Suppressor macrophage treated with lipopolysaccharide for 4 hours (primary cell): ENCODE measurements around the gene RAB15.

Source experiments
- DNase-seq: peaks from one replicate; pipeline ENCODE4 v3.0.0-alpha.2; 2020

RAB15 gene

DNA sequence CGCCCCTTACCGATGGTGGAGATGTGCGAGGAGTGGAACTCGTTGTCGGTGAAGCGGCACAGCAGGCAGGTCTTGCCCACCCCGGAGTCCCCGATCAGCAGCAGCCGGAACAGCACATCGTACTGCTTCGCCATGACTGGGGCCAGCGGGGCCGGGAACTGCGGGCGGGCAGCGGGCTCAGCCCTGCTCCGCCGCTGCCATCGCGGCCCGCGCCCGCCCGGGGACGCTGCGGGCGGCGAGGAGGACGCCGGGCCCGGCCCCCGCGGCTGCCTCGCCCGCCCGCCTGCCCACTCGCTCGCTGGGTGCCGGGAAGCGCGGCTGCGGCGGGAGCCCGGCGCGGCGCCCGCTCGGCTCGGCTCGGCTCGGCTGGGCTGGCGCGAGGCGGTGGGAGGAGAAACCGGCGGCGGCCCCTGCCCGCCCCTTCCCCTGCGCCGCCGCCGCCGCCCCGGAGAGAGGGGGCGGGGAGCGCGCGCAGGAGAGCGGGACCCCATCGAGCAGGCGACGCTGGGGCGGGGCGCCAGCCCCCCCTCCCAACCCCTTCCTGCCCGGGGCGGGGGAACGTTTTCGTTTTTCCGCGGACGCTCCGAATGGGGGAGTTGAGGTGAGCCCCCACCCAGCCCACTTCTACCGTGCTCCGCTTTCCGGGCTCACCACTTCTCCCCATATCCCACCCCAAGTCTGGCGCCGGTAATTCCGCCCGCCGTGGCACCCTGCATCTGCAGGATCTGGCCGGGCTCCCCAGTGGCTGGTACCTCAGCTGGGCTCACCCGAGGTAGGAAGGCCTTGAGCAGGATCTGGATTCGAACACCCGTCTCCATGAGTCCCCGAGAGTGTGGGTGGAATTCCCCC, at the start of gene RAB15:
RAB15 (minus strand) TSS at position 394 of the 849 bp plus-strand sequence; CDS start at position 134, 260 bp downstream.
- peak; percentile 47 for DNase-seq

DNA sequence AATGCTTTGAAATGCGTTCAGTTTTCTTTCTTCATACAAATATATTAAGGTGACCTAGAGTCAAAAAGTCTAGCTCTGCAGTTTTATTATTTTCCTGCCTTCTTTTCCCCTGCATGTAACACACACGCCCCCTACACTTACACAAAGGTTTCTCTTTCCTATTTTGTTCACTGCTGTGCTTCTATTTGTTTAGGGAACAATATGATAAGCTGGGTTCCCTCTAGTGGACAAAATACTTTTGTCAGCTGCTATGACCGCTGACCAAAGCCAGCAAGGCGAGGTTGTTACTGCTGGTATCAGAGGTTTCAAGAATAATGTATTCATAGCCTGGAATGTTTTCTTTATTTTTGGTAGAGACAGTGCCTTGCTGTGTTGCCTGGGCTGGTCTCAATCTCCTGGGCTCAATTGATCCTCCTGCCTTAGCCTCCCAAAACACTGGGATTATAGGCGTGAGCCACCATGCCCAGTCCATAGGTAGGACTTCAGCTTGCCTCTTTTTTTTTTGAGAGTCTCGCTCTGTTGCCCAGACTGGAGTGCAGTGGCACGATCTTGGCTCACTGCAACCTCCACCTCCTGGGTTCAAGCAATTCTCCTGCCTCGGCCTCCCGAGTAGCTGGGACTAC, 47.9 kb upstream of the RAB15 start:
- DNase-seq = peak; percentile 75

DNA sequence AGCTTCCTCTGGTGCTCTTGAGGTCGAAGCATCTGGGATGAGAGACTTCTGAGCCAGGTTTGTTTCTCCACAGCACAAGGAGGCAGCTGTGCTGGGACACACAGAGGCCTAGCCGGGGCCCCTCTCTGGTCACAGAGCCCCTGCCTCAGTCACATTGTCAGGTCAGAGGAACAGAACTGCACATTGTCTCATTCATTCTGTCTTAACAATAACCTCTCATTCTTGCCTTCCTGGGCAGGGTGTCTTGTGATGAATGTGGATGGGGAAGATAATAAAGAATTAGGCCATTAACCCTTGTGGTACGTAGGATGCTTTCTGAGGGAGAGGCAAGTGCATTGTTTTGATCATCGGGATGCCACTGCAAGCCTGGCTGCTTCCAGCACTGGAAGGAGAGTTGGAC, 44.3 kb upstream of the RAB15 start:
- DNase-seq = no peak

DNA sequence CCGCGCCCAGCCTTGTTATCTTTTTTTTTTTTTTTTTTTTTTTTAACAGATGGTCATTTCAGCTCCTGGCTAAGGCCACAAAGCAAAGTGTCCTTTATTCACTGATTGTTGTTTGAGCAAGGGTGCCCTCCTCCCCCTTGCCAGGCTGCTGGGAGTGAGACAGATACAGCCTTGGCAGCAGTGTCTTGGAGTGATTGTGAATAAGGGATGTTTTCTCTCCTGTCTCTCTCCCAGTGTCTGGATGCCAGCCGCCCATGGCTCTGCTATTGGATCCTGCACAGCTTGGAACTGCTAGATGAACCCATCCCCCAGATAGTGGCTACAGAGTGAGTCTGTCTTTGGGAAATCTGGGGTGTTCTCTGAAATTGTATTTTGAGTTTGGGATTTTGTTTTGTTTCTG, 43.3 kb upstream of the RAB15 start:
- DNase-seq = no peak

DNA sequence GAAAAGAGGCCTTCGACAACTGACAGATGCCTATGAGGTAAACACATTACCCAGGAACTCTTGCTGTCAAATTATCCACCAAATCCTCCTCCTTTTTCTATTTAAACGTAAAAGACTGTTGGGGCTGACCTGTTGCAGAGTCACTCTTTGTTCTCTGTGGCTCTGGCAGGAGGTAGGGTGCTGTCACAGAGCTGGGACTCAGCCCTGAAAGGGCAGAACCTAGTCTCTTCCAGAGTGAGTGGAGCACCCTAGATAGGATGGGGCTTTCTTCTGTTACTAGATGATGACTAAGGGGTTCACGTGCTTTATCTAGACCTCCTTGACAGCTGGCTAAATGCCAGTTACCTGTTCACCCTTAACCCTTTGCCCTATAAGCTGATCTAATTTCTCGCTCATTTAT, 40.2 kb upstream of the RAB15 start:
- no peak for DNase-seq

DNA sequence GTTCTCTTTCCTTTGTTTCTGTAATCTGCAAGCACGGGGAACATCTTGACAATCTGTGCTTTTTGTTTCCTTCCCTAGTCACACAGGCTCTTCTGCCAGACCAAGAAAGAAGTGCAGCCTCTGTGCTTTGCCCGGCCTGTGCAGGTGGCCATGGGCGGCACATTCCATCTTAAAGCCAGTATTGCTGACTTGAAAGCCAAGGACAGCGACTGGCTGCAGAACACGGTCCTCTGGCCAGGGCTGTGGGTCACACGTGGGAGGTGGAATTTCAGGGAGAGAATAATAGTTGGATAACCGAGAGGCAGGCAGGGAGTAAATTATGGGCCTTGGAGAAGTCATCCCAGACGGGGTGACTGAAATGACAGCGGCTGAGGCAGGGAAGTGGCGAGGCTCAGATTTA, 39.4 kb upstream of the RAB15 start:
- DNase-seq = no peak

DNA sequence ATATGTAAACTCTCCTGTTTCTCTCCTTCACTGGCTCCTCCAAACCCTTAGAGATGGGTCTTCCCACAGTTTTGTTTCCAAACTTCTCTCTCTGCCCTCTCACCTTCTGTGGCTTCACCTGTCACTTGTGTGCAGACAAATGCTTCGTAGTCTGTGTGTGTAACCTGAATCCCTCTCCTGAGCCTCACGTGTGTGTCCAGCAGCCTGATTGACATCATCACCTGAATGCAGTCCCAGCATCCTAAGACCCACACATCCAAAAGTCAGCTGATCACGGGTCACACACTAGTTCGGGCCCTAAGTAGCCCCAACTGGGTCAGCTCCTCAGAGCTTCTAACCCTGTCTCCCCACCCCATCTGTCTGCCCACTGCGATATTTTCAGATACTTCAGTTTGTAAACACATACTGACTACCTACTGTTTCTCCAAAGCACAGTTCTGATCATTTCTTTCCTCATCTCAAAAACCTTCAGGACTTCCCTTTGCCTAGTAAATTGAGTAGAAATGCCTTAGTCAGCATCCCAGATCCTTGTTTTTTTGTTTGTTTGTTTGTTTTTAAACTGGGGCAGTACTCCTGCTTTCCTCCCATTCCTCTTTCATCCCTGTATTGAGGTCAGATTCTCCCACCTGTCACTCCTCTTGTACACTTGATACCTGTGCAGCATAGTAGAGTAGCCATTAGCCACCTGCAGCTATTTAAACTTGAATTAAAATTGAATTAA, 38.2 kb upstream of the RAB15 start:
- no peak for DNase-seq

DNA sequence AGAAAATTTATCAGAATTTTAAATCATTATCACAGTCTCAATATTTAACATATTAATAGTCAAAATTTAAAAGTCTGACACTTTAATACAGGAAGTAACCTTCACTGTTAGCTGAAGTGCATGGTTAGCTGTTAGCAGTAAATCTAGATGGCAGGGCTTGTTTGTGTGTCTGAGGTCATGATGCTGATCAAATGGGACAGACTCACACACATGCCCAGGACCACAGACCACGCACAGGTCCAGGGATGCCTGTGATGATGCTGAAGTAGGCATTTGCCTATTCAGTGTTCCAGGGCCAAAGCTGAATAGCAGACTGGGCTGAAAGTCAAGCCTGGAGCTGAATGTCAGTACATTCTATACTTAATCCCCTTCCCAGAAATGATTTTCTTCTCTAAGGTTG, 35.1 kb upstream of the RAB15 start:
- DNase-seq = no peak

DNA sequence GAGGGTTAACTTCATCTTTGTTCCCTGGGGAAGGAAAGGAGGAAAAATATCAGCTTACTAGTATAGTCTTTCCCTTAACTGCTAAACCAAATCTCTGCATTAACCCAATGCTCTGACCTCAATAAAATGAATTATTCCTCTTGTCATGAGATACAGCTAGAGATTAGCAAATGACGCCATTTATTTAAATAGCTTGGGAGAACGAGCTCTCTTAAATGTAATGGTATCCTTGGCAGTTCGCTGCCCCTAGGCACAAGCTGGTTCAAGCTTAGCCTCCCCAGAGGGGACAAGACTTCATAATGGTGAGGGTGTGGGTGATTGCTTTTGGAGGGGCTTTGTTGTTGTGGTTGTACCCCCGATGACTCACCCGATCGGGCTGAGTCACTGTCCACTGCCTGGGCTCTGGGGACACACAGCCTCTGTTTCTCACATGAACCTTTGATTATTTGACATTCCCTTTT, 34.2 kb upstream of the RAB15 start:
- no peak for DNase-seq

DNA sequence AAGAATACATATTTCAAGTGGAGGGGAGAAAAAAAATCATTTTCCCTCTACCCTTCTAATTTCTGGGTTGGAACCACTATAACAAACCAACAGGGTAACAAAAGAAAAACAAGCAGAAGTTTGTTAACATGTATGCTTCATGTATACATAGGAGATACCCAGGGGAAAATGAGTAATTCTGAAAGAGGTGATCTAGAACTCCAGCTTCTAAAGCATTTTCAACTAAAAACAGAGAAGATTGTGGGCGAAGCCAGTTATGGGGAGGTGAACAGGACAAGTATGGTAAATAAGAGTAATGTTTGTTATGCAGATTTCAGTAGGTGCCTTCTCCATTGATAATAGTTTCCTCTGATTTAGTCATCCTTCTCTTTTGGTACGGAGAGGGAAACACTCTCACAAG, 31.3 kb upstream of the RAB15 start:
- no peak for DNase-seq

DNA sequence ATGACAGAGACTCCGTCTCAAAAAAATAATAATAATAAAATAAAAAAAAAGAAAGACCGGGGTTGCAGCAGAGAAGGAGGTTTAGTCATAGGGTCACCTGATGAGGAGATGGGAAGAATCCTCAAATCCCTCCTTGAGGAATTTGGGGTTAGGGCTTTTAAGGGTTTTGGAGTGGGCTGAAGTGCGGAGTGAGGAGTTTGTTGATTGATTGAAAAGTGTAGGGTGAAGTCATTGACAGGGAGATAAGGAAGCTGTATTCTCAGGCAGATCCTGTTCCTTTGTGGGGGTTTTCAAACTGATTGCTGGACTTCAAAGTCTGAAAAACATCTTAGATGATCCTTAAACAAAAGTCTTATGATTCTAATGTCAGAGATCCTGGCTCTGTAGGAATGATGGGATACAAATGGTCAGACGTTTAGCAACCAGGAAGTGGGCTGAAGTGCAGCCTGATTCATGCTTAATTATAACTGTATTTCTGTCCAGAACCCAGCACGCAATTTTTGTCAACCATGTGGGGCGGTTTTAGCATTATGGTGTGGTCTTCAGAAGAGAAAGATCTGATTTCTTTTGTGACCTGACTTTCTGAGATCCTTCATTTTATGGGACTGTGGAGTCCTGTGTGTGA, 30.6 kb upstream of the RAB15 start:
- peak; percentile 25 for DNase-seq

DNA sequence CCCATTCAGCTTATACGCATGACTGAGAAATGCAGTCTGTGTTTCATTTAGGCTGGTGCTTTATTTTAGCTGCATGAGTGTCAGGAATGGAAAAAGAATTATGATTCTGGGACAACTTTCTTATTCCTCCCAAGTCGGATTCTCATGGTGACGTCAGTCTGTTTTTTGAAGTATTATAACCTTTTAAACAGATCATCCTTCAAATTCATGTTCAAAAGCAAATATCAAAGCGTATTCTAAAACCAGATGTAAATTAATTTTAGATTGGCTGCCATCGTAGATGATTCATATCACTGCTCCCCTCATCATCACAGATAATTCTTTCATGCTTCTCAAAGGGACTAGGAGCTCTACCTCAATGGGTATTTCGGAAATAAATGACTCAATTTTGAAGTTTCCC, 29.6 kb upstream of the RAB15 start:
- no peak for DNase-seq

DNA sequence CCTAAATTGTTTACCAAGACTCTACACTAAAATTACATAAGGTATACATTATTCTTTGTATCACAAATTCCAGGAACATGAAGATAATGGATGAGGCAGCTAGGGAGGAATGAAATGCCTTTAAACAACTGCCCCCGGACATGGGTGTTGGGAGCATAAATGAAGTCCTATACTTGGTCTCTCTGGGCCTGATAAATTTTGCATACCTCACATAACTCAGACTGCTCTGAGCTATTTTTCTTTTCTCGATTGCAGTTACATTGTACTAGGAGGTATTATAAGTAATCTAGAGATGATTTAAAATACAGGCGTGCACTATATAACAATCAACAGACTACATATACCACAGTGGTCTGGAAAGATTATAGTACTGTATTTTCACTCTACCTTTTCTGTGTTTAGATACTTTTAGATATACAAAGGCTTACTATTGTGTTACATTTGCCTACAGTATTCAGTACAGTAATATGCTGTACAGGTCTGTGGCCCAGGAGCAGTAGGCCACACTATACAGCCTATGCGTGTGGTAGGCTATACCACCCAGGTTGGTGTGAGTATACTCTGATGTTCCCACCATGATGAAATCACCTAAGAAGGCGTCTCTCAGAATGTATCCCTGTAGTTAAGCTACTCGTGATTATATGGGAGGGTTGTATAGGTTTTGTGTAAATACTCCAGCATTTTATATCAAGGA, 28.9 kb upstream of the RAB15 start:
- DNase-seq = no peak

DNA sequence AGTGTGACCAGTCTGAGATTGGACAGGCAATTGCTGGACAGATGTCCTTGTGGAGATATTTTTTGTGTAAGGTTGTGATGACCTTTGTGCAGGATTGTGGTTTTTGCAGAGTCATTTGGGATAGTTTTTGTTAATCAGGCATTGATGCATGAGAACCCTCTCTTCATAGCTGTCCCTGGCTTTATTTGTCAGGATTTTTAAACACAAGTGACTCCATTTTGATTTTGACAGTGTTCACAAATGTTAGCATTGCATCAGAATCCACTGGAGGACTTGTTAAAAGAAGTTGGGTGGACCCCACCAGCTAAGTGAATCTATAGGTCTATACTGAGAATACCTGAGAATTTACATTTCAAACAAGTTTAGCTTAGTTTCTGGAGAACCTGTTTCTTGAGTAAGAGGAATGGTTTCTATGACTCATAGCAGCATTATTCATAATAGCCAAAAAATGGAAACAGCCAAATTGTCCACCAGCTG, 26.4 kb upstream of the RAB15 start:
- no peak for DNase-seq

DNA sequence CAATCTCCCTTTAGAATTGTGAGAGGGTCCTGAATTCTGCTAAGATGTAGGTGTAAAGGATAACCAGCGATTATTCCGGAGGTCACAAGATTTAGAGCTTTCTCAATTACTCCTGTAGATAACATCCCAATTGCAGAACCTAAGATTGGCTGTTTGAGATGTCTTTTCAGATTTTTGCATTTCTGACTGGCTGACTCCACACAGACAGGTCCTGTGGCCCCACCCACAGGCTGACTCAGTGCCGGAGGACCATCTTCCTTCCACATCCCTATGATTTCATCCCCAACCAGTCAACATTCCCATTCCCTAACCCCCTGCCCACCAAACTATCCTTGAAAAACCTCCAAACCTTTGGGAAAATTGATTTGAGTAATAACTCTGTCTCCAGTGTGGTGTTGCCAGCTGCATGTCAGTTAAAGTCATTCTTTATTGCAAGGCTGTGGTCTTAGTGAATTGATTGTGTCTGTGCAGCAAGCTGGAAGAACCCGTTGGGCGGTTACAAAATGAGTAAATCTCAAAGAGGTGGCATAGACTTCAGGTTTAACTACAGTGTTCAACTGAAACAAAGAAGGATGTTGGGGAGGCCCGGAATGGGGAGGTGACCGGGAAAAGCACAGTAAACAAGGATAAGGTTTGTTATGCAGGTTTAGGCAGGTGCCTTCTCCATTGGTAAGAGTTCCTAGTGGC, 25.1 kb upstream of the RAB15 start:
- DNase-seq = no peak

DNA sequence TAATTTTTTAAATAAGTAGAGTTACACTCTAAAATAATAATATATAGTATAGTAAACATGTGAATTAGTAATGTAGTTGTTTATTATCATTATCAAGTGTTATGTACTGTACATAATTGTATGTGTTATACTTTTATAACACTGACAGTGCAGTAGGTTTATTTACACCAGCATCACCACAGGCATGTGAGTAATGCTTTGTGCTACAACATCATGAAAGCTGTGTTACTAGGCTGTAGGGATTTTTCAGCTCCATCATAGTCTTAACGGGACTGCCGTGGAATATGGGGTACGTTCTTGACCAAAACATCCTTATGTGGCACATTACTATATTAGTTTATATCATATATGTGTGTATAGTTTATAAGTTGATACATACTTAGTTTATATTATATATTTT, 23.2 kb upstream of the RAB15 start:
- no peak for DNase-seq

DNA sequence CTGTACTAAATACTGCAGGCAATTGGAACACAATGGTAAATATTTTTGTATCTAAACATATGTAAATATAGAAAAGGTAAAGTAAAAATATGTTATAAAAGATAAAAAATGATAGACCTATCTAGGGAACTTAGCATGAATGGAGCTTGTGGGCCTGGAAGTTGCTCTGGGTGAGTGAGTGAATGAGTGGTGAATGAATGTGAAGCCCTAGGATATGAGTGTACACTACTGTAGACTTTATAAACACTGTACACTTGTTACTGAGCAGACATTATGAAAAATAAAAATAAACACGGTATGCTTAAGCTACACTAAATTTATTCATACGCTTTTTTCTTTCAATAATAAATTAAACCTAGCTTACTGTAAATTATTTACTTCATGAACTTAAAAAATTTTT, 22.4 kb upstream of the RAB15 start:
- no peak for DNase-seq

DNA sequence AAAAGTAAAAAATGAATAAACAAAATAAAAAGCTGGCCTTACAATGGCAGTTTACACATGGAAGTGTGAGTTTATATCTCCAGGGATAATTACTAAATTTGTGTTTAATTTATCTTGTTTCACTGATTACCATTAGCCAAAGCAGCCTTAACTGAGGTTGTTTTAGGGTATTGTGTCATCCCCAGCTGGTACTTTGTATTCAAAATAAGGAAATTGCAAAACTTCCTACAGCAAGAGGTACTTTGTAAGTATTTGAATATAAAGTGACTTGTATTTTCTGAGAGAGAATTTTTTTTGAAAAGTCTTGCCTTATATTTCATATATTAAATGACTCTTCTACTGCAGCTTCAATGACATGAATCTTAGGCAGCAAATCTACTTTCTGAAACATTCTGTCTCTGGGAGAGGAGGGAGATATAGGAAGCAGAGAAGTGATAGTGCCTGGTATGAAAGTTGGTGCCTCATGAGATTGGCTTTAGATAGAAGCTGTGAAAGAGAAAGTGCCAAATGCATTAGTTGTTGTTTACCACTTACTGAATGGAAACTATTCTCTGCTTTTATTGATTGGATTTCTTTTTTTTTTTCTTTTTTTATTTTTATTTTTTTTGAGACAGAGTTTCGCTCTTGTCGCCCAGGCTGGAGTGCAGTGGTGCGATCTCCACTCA, 21.3 kb upstream of the RAB15 start:
- DNase-seq = peak; percentile 63

DNA sequence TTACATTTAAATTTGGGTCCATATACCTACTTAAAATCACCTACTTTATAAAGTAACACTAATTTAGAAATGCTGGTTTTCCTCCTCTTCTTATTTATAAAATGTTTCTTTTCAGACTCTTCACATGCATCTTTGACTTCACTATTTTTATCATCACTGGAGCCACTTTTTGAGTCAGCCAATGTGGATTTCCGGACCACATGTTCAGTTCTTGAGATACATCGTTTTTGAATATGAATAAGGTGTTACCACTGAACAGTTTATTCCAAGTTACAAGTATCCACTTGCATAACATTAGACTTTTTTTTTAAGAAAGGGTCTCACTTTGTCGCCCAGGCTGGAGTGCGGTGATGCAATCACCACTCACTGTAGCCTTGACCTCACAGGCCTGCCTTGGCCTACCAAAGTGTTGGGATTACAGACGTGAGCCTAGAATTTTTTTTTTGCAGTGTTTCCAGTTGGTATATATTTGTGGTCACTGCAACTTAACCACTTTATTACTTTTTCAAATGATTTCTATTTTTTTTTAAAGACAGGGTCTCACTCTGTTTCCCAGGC, 20.3 kb upstream of the RAB15 start:
- DNase-seq = no peak

DNA sequence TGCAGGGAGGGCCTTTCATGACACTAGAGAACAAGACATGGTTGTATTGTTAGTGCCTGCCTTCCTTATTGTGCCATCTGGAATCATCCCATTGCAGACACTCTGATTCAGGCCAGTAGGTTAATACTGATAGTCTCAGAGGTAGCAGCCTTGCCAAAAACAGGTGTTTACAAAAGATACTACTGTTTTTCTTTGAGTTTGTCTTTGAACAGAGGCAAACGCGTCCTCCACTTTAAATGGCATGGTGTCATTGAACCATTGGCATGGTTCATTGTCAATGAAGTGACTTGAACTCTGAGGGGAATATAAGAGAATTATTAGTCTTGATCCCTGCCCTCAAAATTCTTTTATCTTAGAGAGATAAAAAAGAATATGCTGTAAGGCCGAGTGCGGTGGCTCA, 18.8 kb upstream of the RAB15 start:
- no peak for DNase-seq

DNA sequence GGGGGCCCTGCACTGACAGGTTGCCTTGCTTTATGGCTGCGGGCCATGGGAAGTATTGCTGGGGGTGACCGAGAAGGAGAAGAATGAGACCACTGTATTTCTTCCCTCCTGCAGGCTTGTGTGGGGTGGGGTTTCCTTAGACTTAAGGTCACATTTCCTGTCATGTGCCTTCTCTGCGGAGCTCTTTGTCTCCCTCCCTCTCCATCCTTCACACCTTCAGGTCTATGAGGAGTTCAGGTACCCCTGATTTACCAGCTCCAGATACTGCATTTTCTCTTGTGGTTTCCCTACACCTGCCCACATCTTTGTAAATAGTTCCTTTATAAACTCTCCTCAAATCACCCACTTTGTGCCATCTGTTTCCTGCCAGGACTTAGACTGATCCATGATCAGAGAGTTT, 18.2 kb upstream of the RAB15 start:
- DNase-seq = no peak
